ENCODE measurements around the gene DOCK1.

The DOCK1 gene

DNA sequence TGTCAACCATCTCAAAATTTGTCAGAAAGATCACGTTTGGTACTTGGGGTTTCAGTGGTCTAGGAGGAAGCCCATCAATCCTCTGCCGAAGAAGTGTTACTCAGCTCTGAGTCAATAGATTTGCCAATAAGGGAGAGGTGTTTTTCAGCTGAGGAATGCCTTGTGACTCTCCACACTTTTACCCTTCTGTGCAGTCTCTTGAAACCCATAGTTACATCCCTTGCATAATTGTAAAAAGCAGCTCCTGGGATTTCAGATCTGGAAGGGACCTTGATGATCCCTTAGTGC lies 243.6 kb downstream of the DOCK1 start:
- DNase-seq: no peak

DNA sequence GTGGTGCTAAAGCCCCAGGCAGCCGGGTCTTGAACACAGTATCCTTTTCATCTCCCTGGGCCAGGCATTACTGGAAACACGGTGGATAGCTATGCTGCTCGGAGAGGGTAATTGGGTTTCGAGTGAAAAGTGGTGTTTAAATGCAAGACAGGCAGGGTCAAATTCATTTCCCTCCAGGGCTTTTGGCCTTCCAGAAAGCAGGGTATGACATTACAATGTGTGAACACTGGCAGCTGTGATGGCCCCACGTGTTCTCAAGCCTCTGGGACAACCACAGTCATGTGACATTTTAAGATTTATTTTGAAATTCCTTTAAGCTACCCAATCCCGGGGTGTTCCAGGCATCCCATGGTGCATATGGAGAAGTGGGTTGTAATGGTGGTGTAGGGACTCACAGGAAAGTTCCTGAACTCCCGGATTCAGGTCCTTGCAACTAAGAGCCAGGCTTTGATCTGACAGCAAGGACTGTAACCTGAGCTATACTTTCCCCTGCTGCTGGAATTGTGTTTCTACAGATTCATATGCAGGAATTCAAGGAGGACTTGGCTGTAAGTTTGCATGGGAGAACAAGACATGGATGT lies 244.4 kb downstream of the DOCK1 start:
- DNase-seq: no peak

DNA sequence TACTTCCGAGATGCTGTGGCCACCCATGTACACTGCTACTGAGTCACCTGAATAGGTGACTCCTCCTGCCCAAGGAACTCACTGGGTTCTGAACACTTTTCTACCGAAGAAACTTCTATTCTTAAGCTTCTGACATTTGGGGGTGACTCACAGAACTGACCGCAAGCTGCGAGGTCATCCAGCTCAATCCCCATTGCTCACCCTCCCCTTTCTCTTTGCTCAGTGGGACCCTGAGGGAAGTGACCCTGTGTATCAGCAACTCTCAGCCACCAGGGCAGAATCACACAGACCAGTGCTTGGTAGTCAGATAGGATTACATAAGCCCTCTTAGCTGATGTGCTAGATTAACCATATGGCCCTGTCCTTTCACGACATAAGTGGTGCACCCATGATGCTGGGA lies 244.9 kb downstream of the DOCK1 start:
- no peak for DNase-seq

DNA sequence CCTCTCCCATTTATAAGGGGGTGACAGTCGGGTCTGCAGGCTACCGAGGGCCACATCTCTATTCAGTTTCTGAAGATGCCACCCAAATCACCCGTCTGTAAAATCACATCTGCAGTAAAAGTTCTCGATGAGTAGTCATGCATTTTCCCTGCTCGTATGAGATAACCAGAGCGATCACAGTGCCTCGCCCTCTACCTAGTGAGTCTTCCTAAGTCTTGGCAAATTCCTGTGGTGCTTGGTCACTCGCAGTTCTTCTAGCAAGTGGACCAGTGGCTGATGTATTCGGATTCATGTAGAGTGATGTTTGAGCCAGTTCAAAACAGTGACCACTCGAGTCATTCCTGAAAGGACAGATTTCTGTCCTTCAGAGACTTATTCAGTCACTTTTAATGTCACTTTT lies 246.3 kb downstream of the DOCK1 start:
- DNase-seq: no peak

DNA sequence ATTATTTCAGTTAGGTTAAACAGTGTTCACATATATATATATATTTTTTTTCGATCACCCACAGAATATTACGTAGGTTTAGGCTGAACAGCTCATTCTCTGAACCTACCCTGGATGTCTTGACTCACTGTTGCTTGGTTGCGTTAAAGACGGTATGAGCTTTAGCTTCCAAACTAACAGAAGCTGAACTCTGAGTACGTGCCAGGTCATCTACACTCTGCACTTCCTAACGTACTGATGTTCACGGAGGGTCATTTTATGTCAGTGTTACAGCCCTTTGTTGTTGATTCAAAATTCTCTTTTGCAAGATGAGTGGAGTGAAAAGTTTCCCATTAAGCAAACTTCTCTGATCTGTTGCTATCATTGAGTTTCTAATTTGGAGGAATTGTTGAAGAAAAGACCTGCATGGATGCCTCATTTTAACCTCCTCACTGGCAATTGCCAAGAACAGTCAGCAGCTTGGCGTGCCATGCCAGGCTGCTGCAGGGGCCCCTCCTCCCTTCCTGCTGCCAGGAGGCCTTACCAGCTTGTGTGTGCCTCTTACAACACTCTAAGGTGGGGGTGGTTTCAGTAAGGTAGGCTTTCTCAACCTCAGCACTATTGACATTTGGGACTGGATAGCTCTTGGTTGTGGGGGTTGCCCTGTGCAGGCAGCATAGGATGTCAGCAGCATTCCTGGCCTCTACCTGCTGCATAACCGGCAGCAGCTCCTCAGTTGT lies 246.9 kb downstream of the DOCK1 start:
- DNase-seq: no peak

DNA sequence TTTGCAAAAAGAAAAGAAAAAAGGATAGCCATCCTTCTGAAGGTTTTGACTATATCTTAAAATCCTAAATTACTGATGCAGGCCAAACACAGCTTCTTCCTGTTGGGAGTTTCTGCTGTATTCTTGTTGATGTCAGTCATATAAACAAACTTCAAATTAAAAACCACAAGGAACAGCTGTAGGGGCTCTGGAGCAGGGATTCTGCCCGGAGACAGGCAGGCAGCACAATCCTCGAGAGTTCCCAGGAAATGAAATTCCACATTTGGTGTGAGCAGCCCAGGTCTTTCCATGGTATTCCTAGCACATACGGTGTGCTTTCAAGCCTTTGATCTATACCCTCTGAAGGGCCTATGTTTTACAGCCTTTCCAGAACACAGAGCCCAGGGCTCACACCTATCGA lies 248.0 kb downstream of the DOCK1 start:
- DNase-seq: no peak

DNA sequence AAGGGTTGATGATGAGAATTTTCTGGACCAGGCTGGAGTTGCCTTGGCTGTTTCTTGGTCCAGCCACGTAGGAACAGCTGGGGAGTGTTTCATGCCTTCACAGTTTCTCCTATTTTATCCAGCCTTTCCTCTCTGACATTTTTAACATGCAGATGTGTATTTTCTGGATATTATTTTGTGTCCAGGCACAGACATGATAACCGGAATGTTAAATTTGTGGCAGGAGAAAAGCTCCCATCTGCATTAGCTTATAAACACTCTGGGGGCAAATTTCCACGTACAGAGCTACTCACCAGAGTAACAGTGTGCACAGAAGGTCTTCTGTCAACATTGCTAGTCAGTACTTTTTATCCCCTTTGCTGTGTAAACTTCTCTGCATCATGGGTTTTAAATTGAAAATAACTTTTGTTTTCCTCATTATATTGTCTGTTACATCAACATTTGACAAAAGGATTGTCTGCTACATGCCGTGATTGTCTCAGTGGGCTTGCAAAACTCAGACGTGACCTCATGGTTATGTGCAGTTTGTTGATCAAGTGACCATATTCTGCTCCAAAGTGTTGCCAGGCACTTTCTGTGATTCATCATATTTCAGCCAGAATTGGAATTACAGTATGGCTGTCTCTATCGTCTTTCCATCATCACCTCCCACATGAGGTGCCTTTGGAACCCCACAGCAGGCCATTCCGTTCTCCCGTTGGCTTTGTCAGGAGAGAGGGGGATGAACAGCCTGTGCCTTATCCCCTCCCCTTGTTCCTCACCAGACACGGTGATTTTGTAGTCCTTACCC lies 249.8 kb downstream of the DOCK1 start:
- no peak for DNase-seq

DNA sequence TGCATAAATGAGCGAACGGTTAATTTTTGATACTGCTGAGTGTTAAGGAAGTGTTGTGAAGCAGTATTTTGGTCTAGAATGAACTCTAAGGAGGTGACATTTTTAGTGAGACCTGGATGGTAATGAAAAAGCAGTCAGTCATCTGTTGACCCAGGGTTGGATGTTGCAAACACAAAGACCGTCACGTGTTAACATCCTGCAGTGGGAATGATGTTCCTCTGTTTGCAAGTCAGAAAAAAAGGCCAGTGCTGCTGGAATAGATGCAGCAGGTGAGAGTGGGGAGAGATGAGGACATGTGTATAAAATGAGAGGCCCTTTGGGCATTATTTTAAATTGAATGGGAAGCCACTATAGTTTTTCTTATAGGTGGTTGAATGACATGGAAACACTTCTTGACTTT lies 251.9 kb downstream of the DOCK1 start:
- DNase-seq: no peak

DNA sequence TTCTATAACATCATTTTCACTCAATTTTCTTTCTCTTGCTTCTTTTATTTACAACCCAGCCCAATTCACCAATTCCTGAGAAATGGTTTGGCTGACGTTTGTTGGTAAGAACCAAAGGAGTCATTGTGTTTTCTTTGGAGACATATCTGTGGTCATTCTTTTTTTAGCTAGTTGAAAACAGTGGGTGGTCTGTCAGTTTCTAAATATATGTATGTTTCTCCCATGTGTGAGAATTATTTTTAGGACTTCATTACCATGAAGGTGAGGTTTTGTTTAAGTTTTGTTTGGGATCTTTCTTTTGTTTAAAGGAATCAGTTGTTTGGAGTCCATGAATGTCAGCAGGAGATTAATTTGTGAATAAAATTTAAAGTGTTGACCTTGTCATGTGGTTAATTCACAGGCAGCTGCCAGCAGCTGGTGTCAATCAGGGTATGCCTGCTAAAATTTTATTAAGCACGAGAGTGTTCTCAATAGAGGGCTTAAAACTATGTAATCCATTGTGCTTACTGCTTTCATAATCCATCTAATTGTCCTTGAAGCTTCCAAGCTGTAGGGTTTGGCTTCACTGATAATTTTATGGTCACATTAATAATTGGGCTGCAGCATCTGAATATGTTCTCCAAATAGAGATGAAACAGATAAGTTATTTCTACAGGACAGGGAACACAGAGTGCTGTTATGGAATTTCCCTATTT lies 252.4 kb downstream of the DOCK1 start:
- no peak for DNase-seq

DNA sequence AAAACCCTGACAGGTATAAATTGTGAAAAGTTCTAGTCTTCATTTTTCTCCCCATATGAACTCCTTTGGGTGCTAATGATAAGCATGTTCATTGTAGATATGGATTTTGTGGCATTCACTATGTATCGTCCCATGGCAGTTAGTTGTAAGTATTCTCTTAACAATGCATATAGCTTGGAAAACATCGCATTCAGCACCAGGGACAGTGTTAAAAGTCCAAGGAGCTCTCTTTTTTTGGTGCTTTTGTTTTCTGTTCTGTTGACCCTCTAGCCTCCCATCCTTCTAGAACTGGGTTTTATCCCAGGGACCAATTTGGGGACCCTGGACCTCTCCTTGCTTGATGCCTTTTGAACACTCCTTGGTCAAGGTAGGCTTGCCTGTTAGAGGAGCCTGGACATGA lies 253.4 kb downstream of the DOCK1 start:
- DNase-seq: no peak

DNA sequence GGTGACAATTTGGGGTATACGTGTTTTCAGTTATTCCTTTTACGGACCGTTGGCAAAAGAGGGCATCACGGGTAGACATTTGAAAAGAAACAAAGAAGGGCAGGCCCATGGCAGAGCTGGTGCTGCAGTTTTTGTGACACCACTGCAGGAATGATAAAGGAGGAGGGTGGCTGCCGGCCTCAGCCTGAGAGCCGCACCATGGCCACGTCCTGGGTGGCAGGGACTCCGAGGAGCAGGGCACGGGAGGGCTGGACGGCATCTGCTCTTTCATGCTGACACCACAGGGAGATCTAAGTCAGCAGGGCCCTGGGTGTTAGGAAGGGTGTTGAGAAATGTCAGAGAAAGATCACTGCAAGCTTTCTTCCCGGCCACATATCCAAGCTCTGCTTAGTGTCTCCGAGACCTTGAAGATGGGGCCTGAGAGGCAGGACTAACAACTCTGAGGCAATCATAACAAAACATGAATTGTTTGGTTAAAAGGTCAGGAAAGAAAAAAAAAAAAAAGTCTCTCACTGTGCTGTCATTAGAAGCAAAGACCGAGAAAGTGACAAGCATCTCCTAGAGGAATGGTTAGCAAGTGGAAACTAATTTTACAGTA lies 254.5 kb downstream of the DOCK1 start:
- no peak for DNase-seq

DNA sequence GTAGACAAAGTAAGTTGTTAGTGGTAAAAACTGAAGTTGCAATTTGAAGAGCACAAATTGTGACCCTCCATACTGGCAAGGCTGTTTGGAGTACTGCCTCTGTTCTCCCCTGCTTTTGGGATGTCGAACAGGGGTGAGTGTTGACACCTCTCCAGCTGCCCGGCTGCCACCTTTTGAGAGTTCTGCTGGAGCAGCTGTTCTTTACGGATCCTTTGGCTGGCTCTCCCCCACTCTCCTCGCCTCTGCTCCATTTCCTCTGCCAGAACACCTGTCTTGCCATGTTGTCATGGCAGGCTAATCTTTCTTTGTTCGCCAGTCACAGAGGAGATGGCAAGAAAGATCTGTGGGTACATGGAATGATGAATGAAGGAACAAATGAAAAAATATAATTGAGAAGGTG lies 256.3 kb downstream of the DOCK1 start:
- no peak for DNase-seq

DNA sequence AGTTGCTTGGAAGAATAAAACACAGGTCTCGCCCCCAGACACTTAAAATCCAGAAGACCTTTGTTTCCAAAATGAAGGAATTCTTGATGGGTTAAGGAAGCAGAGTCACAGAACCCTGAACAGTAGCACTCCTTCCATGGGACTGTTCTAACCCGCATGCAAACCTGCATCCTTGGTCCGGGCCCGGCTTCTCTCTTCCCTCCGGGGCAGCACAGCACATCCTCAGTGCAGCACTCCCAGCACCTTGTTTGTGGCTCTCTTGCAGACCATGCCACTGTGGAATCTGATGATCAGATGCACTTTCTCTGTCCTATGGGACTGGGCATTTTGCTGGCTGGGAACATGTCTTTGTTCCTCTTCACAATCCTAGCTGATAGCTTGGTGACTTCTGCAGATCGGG lies 257.6 kb downstream of the DOCK1 start:
- DNase-seq: no peak

DNA sequence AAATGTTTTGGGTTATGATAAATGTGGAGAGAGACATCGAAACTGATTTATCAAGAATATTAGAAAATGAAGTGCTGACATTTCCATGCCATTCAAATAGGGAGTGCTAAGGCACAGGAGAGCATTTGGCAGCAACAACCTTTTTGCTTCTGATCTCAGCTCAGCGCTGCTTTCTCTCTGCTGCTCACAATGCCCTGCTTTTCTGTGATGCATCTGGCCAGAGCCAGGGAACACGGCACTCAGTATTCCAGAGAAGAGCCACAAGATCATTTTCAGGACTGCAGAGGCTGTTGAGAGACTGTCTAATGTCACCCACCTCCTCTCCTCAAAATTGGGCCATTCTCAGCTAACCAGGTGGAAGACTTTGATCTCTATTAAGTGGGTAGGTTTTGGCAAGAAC lies 263.0 kb downstream of the DOCK1 start:
- no peak for DNase-seq

DNA sequence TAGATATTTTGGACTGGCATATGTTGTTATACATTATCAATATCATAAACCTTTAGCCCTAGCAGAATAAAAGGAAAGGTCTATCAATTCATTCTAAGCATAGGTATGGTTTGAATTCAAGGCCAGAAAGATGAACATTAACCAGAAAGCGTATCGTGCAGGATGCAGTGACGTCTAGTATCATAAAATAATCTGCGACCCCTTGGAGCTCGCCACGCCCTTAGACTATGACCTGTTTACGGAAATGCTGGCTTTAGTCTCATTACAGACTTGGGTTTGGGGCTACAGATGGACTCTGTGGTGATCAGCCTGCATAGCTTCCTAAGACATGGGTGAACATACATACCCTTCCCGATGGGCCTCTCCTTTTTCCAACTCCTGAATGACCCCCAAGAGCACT lies 269.6 kb downstream of the DOCK1 start:
- DNase-seq: no peak

DNA sequence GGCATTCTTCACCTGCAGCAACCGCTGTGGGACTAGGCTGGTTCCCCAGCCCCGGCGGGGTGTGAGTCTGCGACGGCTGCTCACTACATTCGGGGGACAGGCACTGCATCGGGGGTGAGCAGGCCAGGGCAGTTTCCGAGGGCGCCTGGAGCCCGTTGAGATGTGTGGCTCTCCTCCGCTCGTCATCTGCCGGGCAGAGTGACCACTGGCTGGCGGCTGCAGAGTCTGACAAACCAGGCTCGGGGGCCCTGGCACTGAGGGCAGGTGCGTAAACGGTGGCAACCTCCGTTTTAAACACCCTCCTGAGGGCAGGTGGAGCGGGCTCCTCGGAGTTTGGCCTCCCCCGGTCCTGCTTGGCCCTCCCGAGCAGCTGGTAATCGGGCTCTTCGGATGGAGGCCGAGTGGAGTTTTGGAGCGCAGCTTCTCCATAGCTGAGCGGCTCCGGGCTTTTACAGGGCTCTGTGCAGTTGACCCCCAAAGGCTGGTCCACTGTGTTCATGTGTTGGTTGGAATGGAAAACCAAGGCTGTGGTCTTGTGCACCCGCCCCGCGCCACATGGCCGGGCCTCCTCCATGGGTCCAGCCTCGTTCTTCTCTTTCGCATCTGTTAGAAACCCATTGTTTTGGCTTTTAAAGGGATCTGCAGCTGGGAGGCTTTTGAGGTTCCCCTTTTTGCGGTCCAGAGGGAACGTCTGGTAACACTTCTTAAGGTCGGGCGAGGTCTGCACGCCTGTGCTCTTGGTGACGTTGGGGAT lies 270.3 kb downstream of the DOCK1 start:
- no peak for DNase-seq

DNA sequence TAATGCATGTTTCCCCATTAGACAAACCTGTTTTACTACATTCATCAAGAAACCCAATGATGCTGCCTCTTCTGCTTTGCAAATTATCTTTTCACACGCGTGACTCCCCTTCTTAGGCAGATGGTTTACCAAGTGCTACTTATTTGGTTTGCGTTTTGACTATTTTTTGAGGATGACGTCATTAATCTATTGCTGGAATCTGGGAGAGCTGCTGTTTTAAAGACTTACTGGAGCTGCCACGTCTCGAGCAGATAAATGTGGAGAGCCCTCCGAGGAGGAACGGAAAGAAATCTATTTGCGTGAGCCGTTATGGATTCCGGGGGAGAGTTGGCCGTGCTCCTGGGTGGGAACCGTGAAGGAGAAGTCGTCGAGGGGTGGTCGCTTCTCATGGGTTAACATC lies 271.4 kb downstream of the DOCK1 start:
- DNase-seq: no peak

DNA sequence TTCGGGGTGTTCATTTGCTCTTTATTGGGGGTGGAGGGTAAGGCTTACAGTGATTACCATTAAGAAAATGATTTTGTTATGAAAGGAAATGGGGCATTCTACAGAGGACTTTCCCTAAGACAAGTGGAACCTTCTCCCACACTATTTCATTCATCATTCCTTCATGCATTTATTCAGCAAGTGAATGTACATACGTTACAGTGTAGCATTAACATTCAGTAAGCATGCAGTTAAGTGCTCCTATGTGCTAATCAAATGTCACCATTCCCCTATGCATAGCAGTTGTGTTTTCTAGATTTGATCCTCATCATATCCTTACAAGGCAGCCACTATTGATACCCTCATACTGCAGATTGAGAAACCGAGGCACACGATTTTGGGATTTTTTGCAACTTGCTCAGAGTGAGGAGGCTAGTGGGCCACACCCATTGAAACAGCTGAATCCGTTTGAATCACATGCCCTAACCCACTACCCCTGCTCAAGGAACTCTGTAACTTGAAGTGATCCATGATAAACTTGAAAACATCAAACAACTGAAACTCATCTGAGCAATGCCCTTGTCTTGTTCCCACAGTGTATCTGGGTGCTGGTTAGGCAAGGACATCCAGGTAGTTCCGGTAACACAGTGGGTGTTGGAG lies 274.5 kb downstream of the DOCK1 start:
- DNase-seq: no peak

DNA sequence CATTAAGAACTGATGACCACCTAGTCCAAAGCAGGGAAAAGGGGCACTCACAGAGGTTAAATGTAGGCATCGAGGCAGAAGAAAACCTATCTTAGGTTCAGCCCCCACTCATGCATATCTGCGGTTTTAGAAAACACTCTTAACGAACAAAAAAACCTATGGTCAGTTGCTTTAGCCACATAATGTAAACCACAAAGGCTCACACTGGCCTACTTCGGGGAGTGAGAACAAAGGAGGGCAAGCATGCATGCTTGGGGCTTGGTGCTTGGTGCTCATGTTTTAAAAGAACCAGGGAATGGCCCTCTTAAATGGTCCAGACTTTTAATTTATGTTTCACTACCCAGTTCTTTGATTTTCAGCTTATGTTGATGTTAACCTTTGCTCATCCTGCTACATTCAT lies 276.9 kb downstream of the DOCK1 start:
- DNase-seq: no peak

DNA sequence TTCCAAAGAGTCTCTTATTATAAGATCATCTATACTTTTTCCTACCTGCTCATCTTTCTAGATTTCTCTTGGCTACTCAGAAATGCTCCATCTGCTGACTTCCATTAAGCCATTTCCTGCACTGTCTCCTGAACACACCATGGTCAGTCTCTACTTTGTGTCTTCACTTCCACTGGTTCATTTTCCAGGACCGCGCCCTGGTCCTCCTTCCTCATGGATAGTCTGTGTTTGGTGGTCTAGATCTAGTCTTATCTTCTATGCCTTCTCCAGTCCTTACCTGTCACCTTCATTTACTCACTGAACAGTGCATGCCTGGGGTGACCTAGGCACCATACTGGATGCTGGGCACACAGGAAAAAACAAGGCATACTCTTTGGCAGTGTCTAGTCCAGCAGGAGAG lies 279.4 kb downstream of the DOCK1 start:
- no peak for DNase-seq

DNA sequence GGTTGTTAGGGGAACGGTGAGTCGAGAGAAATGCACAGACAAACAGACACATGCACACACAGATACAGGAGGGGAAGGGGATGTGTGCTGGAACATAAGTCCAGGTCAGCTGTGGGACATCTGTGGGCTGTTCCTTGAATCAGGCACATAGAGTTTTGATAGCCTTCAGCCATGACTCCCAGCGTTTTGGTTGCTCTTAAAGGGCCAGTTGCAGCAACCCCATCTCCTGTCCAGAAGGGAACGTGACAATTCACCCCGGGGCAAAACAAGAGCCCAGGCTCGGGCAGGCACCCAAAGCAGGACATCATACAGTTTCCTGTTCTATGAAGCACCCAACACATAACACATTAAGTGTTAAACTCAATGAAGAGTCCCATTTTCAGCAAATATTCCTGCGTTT lies 281.6 kb downstream of the DOCK1 start:
- DNase-seq: no peak

DNA sequence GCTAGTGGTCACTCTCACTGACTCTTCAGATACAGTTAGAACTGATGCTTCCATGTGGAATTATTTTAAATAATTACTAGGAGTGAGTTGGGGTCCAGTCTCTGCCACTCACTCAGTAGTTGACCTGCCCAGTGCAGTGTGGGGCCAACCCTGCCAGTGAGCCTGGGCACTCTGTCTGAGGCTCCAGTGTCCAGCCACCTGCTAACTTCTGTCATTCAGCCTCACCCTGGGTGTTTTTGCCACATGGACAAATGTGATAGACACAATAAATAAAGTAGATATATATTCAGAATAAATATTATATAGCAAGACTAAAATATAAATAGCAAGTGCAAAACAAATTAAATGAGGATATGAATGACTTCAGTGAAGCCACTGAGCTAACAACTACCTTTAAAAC lies 284.0 kb downstream of the DOCK1 start:
- DNase-seq: no peak
